M059J (cell line): Measurements from ENCODE around the gene CDH20. TPM values are rescaled to one million over a fixed set of nuclear protein-coding genes. Genes with fewer than 3 reads are reported as not detected.

Experiments used
- DNase-seq: peaks from one replicate; pipeline ENCODE4 v3.0.0-alpha.2; 2012; ENCODE audit warnings: low read depth
- total RNA-seq: library from RNA; depleted of rRNA; stranded (reverse); fragments of >200 nt; shearing (Covaris generic); gene quantifications from 2 replicates; pipeline ENCODE4 v1.2.3, GENCODE V29; 2014

Gene CDH20
- total RNA-seq, 1 experiment from 2014 or later = not detected

- peak; percentile 11 for DNase-seq
Measured at GRCh38 chr18:61531182-61531581, 198.0 kb downstream of the CDH20 start.

GRCh38 chr18:61531891-61532290, 198.7 kb downstream of the CDH20 start:
- no peak for DNase-seq

GRCh38 chr18:61535401-61535800, 202.2 kb downstream of the CDH20 start:
- no peak for DNase-seq

GRCh38 chr18:61541673-61542072, 208.4 kb downstream of the CDH20 start:
- DNase-seq = no peak

- DNase-seq = no peak
Measured at GRCh38 chr18:61542596-61542995, 209.4 kb downstream of the CDH20 start.

- no peak for DNase-seq
Measured at GRCh38 chr18:61543518-61543917, 210.3 kb downstream of the CDH20 start.

GRCh38 chr18:61544178-61544577, 210.9 kb downstream of the CDH20 start:
- no peak for DNase-seq

GRCh38 chr18:61545281-61546245, 212.3 kb downstream of the CDH20 start:
- DNase-seq = no peak

- DNase-seq = peak; percentile 87
Measured at GRCh38 chr18:61546590-61546989, 213.4 kb downstream of the CDH20 start.

GRCh38 chr18:61549416-61549815, 216.2 kb downstream of the CDH20 start:
- DNase-seq = peak; percentile 19

- no peak for DNase-seq
Measured at GRCh38 chr18:61549889-61550288, 216.7 kb downstream of the CDH20 start.

GRCh38 chr18:61551586-61551985, 218.4 kb downstream of the CDH20 start:
- peak; percentile 81 for DNase-seq

- DNase-seq = no peak
Measured at GRCh38 chr18:61553045-61553659, 219.9 kb downstream of the CDH20 start.

GRCh38 chr18:61554117-61554776, 221.0 kb downstream of the CDH20 start:
- DNase-seq = no peak

- peak; percentile 69 for DNase-seq
Measured at GRCh38 chr18:61554946-61555361, 221.7 kb downstream of the CDH20 start.

GRCh38 chr18:61556316-61556715, 223.1 kb downstream of the CDH20 start:
- DNase-seq = no peak

- no peak for DNase-seq
Measured at GRCh38 chr18:61556862-61557261, 223.6 kb downstream of the CDH20 start.

- peak; percentile 98 for DNase-seq
Measured at GRCh38 chr18:61569176-61569892, 236.1 kb downstream of the CDH20 start.

GRCh38 chr18:61570070-61570469, 236.8 kb downstream of the CDH20 start:
- DNase-seq = no peak

- no peak for DNase-seq
Measured at GRCh38 chr18:61572084-61572655, 238.9 kb downstream of the CDH20 start.

- peak; percentile 11 for DNase-seq
Measured at GRCh38 chr18:61572871-61573270, 239.6 kb downstream of the CDH20 start.
